MM.1S (cell line): ENCODE data around the gene LYZL1.

Experiments used
- DNase-seq: peaks from one replicate; pipeline ENCODE4 v3.0.0-alpha.2; 2015
- H2AFZ ChIP-seq: fragments of 300-600 bp; sonication (generic); 2 replicates; pipeline ENCODE4 v1.6.0; 2016; ENCODE audit warnings: antibody characterized with exemption, low read length
- H3F3A ChIP-seq: fragments of 300-600 bp; sonication (generic); 2 replicates; pipeline ENCODE4 v1.6.1; 2016; ENCODE audit warnings: mild to moderate bottlenecking, antibody characterized with exemption, low read length, moderate library complexity, mixed read lengths; ENCODE audit not compliant: insufficient read depth
- H3K27ac ChIP-seq: fragments of 300-600 bp; sonication (generic); 2 replicates; pipeline ENCODE4 v1.5.1; 2016; ENCODE audit warnings: mild to moderate bottlenecking, low read length
- H3K27me3 ChIP-seq: fragments of 300-600 bp; sonication (generic); replicated peaks from 2 replicates; pipeline ENCODE4 v1.6.0; 2016; ENCODE audit warnings: low read length; ENCODE audit not compliant: insufficient read depth
- H3K36me3 ChIP-seq: fragments of 300-600 bp; sonication (generic); replicated peaks from 2 replicates; pipeline ENCODE4 v1.6.1; 2016; ENCODE audit warnings: mild to moderate bottlenecking, low read length, mixed read lengths; ENCODE audit not compliant: insufficient read depth
- H3K4me1 ChIP-seq: fragments of 300-600 bp; sonication (generic); 2 replicates; pipeline ENCODE4 v1.6.1; 2016; ENCODE audit warnings: low read length, mixed read lengths
- H3K4me2 ChIP-seq: fragments of 300-600 bp; sonication (generic); 2 replicates; pipeline ENCODE4 v1.6.0; 2016; ENCODE audit warnings: low read depth, low read length
- H3K4me3 ChIP-seq: fragments of 300-600 bp; sonication (generic); 2 replicates; pipeline ENCODE4 v1.5.1; 2016; ENCODE audit warnings: low read length, mixed read lengths
- H3K79me2 ChIP-seq: fragments of 300-600 bp; sonication (generic); 2 replicates; pipeline ENCODE4 v1.6.1; 2016; ENCODE audit warnings: mixed run types, low read length, mixed read lengths
- H3K9ac ChIP-seq: fragments of 300-600 bp; sonication (generic); 2 replicates; pipeline ENCODE4 v1.6.1; 2016; ENCODE audit warnings: low read length, mixed read lengths
- H3K9me2 ChIP-seq: fragments of 300-600 bp; sonication (generic); replicated peaks from 2 replicates; pipeline ENCODE4 v1.6.1; 2016; ENCODE audit warnings: mild to moderate bottlenecking, low read length, mixed read lengths; ENCODE audit not compliant: insufficient read depth
- H3K9me3 ChIP-seq: fragments of 300-600 bp; sonication (generic); replicated peaks from 2 replicates; pipeline ENCODE4 v1.6.1; 2016; ENCODE audit warnings: mild to moderate bottlenecking, low read length, mixed read lengths; ENCODE audit not compliant: insufficient read depth
- H4K20me1 ChIP-seq: fragments of 300-600 bp; sonication (generic); 2 replicates; pipeline ENCODE4 v1.6.1; 2016; ENCODE audit warnings: mild to moderate bottlenecking, low read length, moderate library complexity, mixed read lengths; ENCODE audit not compliant: insufficient read depth
- EZH2 ChIP-seq: fragments of 300-600 bp; sonication (generic); optimal IDR thresholded peaks from 2 replicates; pipeline ENCODE3; 2017; ENCODE audit warnings: low read depth, mild to moderate bottlenecking, antibody characterized with exemption, low read length, mixed read lengths
- EZH2phosphoT487 ChIP-seq: fragments of 300-600 bp; sonication (generic); IDR thresholded peaks from 2 replicates; pipeline ENCODE4 v1.6.1; 2018; ENCODE audit warnings: antibody characterized with exemption, low read length
- TF ChIP-seq, protein P1 (sequence below): fragments of 300-600 bp; sonication (generic); IDR thresholded peaks from 2 replicates; pipeline ENCODE4 v1.5.1; 2016; ENCODE audit warnings: antibody characterized with exemption, low read length, mixed read lengths

LYZL1 gene

DNA sequence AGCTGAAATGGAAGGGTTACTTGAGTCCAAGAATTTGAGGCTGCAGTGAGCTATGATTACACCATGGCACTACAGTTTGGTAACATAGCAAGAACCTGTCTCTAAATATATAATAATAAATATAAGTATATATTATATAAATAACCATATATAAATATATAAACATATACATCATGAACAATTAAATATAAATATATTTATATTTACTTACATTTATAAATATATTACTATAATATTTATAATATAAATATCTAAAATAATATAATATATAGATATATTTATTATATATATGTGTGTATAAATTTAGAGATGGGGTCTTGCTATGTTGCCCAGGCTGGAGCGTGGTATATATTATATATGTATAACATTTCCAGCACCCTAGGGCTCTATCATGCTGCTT is 42.4 kb upstream of the LYZL1 start:
- Histone ChIP-seq H3K9me3 (no peaks in the 10 kb centered on the region), H4K20me1 (no peaks in the 10 kb centered on the region), H3K36me3 (no peaks in the 10 kb centered on the region), H3K9me2 (no peaks in the 10 kb centered on the region), H3K4me3 (no peak overlapping the region), H3K9ac (no peak overlapping the region), H3K4me1 (no peaks in the 10 kb centered on the region), H3K27me3 (no peaks in the 10 kb centered on the region), H2AFZ (no peak overlapping the region), H3K4me2 (no peak overlapping the region), H3K27ac (no peak overlapping the region), H3K79me2 (no peaks in the 10 kb centered on the region), H3F3A (no peaks in the 10 kb centered on the region)
- TF ChIP-seq EZH2 (no peak), EZH2phosphoT487 (no peak)
- TF ChIP-seq, protein P1, sequence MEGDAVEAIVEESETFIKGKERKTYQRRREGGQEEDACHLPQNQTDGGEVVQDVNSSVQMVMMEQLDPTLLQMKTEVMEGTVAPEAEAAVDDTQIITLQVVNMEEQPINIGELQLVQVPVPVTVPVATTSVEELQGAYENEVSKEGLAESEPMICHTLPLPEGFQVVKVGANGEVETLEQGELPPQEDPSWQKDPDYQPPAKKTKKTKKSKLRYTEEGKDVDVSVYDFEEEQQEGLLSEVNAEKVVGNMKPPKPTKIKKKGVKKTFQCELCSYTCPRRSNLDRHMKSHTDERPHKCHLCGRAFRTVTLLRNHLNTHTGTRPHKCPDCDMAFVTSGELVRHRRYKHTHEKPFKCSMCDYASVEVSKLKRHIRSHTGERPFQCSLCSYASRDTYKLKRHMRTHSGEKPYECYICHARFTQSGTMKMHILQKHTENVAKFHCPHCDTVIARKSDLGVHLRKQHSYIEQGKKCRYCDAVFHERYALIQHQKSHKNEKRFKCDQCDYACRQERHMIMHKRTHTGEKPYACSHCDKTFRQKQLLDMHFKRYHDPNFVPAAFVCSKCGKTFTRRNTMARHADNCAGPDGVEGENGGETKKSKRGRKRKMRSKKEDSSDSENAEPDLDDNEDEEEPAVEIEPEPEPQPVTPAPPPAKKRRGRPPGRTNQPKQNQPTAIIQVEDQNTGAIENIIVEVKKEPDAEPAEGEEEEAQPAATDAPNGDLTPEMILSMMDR, result no peak
- no peak for DNase-seq

DNA sequence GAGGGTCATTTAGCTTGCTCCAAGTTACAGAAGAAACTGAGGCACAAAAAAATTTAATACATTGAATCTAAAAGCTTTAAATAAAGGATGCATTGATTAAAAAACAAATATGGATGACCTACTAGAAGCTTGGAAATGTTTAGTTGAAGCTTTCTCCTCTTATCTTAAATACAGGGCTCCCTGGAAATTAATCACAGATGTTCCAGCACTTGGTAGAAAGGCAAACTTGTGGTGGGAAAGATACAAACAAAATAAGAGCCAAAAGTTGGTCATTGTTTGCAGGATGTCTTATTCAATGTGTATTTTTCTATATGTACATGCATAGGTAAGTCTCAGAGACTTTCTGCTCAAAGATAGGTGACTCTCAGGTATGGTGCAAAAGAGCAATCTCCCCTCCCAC is 40.7 kb upstream of the LYZL1 start:
- H3K9me2 ChIP-seq, result no peaks in the 10 kb centered on the region
- TF ChIP-seq, protein P1, result no peak
- TF ChIP-seq EZH2phosphoT487 (no peak), EZH2 (no peak)
- no peaks in the 10 kb centered on the region for H3K36me3 ChIP-seq
- H3K79me2 ChIP-seq, result no peaks in the 10 kb centered on the region
- H2AFZ ChIP-seq, result no peak overlapping the region
- no peaks in the 10 kb centered on the region for H4K20me1 ChIP-seq
- H3K27me3 ChIP-seq, result no peaks in the 10 kb centered on the region
- no peak overlapping the region for H3K27ac ChIP-seq
- H3K9ac ChIP-seq, result no peak overlapping the region
- H3F3A ChIP-seq, result no peaks in the 10 kb centered on the region
- no peaks in the 10 kb centered on the region for H3K9me3 ChIP-seq
- no peaks in the 10 kb centered on the region for H3K4me1 ChIP-seq
- no peak overlapping the region for H3K4me2 ChIP-seq
- DNase-seq, result no peak
- no peak overlapping the region for H3K4me3 ChIP-seq

DNA sequence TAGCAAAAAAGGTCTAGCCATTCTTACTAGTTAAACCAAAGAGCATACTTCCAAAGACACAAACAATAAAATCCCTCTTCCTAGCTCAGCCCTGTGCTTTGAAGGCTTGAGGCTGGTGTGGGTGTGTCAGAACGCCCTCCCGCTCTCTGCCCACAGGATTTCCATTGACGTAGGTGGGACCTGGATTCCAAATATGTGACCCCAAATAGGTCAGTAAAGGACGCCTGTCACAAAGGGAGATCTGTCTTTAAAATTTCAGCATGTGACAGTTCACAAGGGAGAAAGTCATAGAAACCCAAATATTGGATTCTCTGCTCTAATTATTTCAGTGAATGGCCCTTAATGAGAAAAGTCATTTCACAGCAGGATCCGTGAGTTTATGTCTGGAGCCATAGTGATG is 39.9 kb upstream of the LYZL1 start:
- no peaks in the 10 kb centered on the region for H3K9me3 ChIP-seq
- no peak overlapping the region for H3K4me3 ChIP-seq
- no peaks in the 10 kb centered on the region for H3K79me2 ChIP-seq
- no peaks in the 10 kb centered on the region for H3F3A ChIP-seq
- no peak for DNase-seq
- no peaks in the 10 kb centered on the region for H3K4me1 ChIP-seq
- H3K9ac ChIP-seq, result no peak overlapping the region
- H3K9me2 ChIP-seq, result no peaks in the 10 kb centered on the region
- no peaks in the 10 kb centered on the region for H3K36me3 ChIP-seq
- no peak overlapping the region for H2AFZ ChIP-seq
- H3K27me3 ChIP-seq, result no peaks in the 10 kb centered on the region
- no peaks in the 10 kb centered on the region for H4K20me1 ChIP-seq
- H3K4me2 ChIP-seq, result no peak overlapping the region
- no peak for TF ChIP-seq EZH2phosphoT487
- TF ChIP-seq EZH2, result no peak
- TF ChIP-seq, protein P1, result no peak
- no peak overlapping the region for H3K27ac ChIP-seq
